Measurements from ENCODE around the gene POU3F1.

The POU3F1 gene

GRCh38 chr1:38046333-38046883, at the start of gene POU3F1:
TSS of gene POU3F1 (minus strand) at chr1:38046793. CDS start at chr1:38046743, 50 bp downstream.
- no peak for DNase-seq (ENCODE audit: low spot score)

GRCh38 chr1:38095454-38095931, 48.9 kb upstream of the POU3F1 start:
- DNase-seq (ENCODE audit: low spot score), result no peak

GRCh38 chr1:38094711-38095290, 48.2 kb upstream of the POU3F1 start:
- DNase-seq (ENCODE audit: low spot score), result no peak

- no peak for DNase-seq (ENCODE audit: low spot score)
Observed at GRCh38 chr1:38093569-38094520, 47.3 kb upstream of the POU3F1 start.

GRCh38 chr1:38092256-38092655, 45.7 kb upstream of the POU3F1 start:
- no peak for DNase-seq (ENCODE audit: low spot score)

GRCh38 chr1:38090796-38091195, 44.2 kb upstream of the POU3F1 start:
- DNase-seq (ENCODE audit: low spot score), result no peak

GRCh38 chr1:38089712-38090360, 43.2 kb upstream of the POU3F1 start:
- DNase-seq (ENCODE audit: low spot score), result no peak

GRCh38 chr1:38088791-38089190, 42.2 kb upstream of the POU3F1 start:
- DNase-seq (ENCODE audit: low spot score), result no peak

GRCh38 chr1:38088366-38088765, 41.8 kb upstream of the POU3F1 start:
- no peak for DNase-seq (ENCODE audit: low spot score)

- no peak for DNase-seq (ENCODE audit: low spot score)
Observed at GRCh38 chr1:38087676-38088075, 41.1 kb upstream of the POU3F1 start.

GRCh38 chr1:38085666-38086330, 39.2 kb upstream of the POU3F1 start:
- DNase-seq (ENCODE audit: low spot score), result no peak

- DNase-seq (ENCODE audit: low spot score), result no peak
Observed at GRCh38 chr1:38084700-38085099, 38.1 kb upstream of the POU3F1 start.

GRCh38 chr1:38084113-38084512, 37.5 kb upstream of the POU3F1 start:
- DNase-seq (ENCODE audit: low spot score), result no peak

- DNase-seq (ENCODE audit: low spot score), result no peak
Observed at GRCh38 chr1:38083541-38083940, 36.9 kb upstream of the POU3F1 start.

GRCh38 chr1:38082769-38083263, 36.2 kb upstream of the POU3F1 start:
- DNase-seq (ENCODE audit: low spot score), result no peak

- no peak for DNase-seq (ENCODE audit: low spot score)
Observed at GRCh38 chr1:38079019-38079418, 32.4 kb upstream of the POU3F1 start.

GRCh38 chr1:38077523-38078147, 31.0 kb upstream of the POU3F1 start:
- DNase-seq (ENCODE audit: low spot score), result no peak

GRCh38 chr1:38076455-38076854, 29.9 kb upstream of the POU3F1 start:
- no peak for DNase-seq (ENCODE audit: low spot score)

GRCh38 chr1:38076038-38076437, 29.4 kb upstream of the POU3F1 start:
- DNase-seq (ENCODE audit: low spot score), result no peak

GRCh38 chr1:38075191-38075590, 28.6 kb upstream of the POU3F1 start:
- DNase-seq (ENCODE audit: low spot score), result no peak

- no peak for DNase-seq (ENCODE audit: low spot score)
Observed at GRCh38 chr1:38074302-38074677, 27.7 kb upstream of the POU3F1 start.
